CD4-positive, alpha-beta T cell treated with Interleukin-17A for 4 hours (primary cell): ENCODE results near the gene ANKRD16.
"Not testable (repeated sequence)": the region's sequence is repeated elsewhere in the genome, so short reads cannot be mapped to it uniquely, and the experiment has no call there.

Source experiments
- DNase-seq: peaks from one replicate; pipeline ENCODE4 v3.0.0-alpha.2; 2020; ENCODE audit warnings: mixed read lengths

ANKRD16 gene

GRCh38 chr10:5902511-5903274 lies 13.0 kb upstream of the ANKRD16 start:
- no peak for DNase-seq

GRCh38 chr10:5900247-5900646 lies 10.6 kb upstream of the ANKRD16 start:
- DNase-seq: no peak

GRCh38 chr10:5898163-5898562 lies 8.5 kb upstream of the ANKRD16 start:
- no peak for DNase-seq

GRCh38 chr10:5897504-5897903 lies 7.8 kb upstream of the ANKRD16 start:
- DNase-seq: no peak

GRCh38 chr10:5897053-5897340 lies 7.3 kb upstream of the ANKRD16 start:
- DNase-seq: no peak

- DNase-seq: no peak
These were observed 6.7 kb upstream of the ANKRD16 start for GRCh38 chr10:5896208-5897052.

- DNase-seq: peak; percentile 12
These were observed 6.1 kb upstream of the ANKRD16 start for GRCh38 chr10:5895804-5896203.

GRCh38 chr10:5895365-5895764 lies 5.7 kb upstream of the ANKRD16 start:
- DNase-seq: no peak

- DNase-seq: no peak
These were observed 5.2 kb upstream of the ANKRD16 start for GRCh38 chr10:5894873-5895272.

GRCh38 chr10:5894403-5894802 lies 4.7 kb upstream of the ANKRD16 start:
- no peak for DNase-seq

- no peak for DNase-seq
These were observed 3.6 kb upstream of the ANKRD16 start for GRCh38 chr10:5893321-5893720.

- DNase-seq: no peak
These were observed 2.3 kb upstream of the ANKRD16 start for GRCh38 chr10:5892007-5892406.

GRCh38 chr10:5891009-5891408 lies 1.3 kb upstream of the ANKRD16 start:
- no peak for DNase-seq

- peak; percentile 20 for DNase-seq
These were observed 791 bp upstream of the ANKRD16 start for GRCh38 chr10:5890452-5890915.

GRCh38 chr10:5888843-5889623 lies 660 bp downstream of the ANKRD16 start:
- DNase-seq: peak; percentile 50

- DNase-seq: no peak
These were observed 1.3 kb downstream of the ANKRD16 start for GRCh38 chr10:5888351-5888750.

GRCh38 chr10:5887641-5888040 lies 2.1 kb downstream of the ANKRD16 start:
- no peak for DNase-seq

- no peak for DNase-seq
These were observed 2.7 kb downstream of the ANKRD16 start for GRCh38 chr10:5887029-5887428.

- DNase-seq: no peak
These were observed 4.1 kb downstream of the ANKRD16 start for GRCh38 chr10:5885619-5886018.

- DNase-seq: no peak
These were observed 6.7 kb downstream of the ANKRD16 start for GRCh38 chr10:5882961-5883360.

GRCh38 chr10:5877041-5877440 lies 12.7 kb downstream of the ANKRD16 start:
- not testable (repeated sequence) for DNase-seq

GRCh38 chr10:5876181-5876768 lies 13.4 kb downstream of the ANKRD16 start:
- DNase-seq: no peak

- peak; percentile 75 for DNase-seq
These were observed 16.1 kb downstream of the ANKRD16 start for GRCh38 chr10:5873515-5873995.
